Cardiac fibroblast (primary cell): ENCODE data around the gene C6.
"Not testable (repeated sequence)": the region's sequence is repeated elsewhere in the genome, so short reads cannot be mapped to it uniquely, and the experiment has no call there.

Source experiments
- DNase-seq, 2 donors: peaks; one replicate each; pipeline versions ENCODE4 v3.0.0 to v3.0.0-alpha.2; 2010; ENCODE audit warnings: low read depth in 2 of 2
- H3K4me3 ChIP-seq, 2 donors: replicated peaks in 1 of 2; 1 replicate in 1 of 2; 2 replicates in 1 of 2; pipeline ENCODE4 v1.5.1; 2011; ENCODE audit warnings: low read depth in 2 of 2, low read length in 2 of 2, mild to moderate bottlenecking in 2 of 2, moderate library complexity in 1 of 2
- TF ChIP-seq, protein P1 (sequence below): IDR thresholded peaks from one replicate; pipeline ENCODE4 v1.5.1; 2011; ENCODE audit warnings: low read depth, mild to moderate bottlenecking, low read length, inconsistent platforms

Gene C6

DNA sequence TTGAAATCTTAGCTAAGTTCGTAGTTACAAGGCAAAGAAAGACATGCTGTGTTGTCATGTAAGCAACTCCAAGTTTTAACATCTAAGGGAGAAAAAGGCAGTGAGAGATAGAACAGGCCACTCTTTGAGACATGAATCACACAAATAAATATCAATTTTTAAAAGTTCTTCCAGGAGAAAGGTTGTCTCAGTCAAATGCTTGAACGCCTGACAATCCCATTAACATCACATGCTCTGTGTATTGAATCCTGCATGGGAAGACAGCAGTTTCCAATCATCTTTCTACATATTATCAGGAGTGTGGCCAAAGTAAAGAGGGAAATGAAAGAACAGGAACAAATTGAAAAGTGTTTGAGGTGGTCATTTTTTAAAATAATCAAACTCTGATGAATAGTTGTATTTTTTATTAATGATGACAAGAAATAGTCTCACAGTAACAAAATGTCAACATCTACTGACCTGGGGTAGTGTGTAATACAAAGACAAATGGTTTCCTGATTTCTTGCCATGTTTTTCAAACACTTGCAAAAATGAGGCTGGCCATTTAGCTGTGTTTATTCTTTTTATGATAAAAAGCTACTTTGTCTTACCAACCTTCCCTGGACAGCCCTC, 6.4 kb upstream of the C6 start:
- TF ChIP-seq, protein P1, sequence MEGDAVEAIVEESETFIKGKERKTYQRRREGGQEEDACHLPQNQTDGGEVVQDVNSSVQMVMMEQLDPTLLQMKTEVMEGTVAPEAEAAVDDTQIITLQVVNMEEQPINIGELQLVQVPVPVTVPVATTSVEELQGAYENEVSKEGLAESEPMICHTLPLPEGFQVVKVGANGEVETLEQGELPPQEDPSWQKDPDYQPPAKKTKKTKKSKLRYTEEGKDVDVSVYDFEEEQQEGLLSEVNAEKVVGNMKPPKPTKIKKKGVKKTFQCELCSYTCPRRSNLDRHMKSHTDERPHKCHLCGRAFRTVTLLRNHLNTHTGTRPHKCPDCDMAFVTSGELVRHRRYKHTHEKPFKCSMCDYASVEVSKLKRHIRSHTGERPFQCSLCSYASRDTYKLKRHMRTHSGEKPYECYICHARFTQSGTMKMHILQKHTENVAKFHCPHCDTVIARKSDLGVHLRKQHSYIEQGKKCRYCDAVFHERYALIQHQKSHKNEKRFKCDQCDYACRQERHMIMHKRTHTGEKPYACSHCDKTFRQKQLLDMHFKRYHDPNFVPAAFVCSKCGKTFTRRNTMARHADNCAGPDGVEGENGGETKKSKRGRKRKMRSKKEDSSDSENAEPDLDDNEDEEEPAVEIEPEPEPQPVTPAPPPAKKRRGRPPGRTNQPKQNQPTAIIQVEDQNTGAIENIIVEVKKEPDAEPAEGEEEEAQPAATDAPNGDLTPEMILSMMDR: no peak
- no peak for DNase-seq
- no peak overlapping the region for H3K4me3 ChIP-seq

DNA sequence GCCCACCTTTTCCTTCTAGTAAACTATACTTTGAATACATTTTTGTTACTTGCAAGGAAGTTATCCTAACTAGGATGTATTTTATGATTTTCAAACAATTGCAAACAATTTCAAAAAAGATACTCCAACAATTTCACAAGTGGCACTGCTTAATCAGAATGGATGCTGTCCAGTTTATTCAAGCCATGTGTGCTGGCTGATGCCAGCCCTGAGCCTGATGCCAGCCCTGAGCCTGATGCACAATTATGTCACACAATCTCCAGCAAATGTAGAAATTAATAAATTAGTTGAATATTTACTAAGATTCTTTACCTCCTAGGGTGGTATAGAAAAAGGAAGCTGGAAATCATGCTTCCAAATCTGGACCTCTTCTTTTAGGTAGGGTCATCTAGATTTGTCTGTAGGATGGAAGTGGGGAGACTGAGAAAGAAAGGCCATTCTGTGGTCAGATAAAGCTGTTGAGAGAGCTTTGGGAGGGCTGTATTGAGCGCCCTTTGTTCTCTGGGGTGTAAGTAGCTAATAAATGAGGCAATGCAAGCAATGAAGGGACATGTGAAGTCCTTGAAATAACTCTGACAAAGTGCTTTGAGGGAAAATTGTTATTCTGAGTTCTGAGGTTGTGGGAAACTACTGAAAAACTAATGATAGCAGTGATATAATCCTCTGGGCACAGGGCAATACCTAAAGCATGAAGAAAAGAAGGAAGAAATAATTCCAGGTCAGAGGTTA, 5.8 kb upstream of the C6 start:
- TF ChIP-seq, protein P1: no peak
- H3K4me3 ChIP-seq: no peak overlapping the region
- DNase-seq: no peak

DNA sequence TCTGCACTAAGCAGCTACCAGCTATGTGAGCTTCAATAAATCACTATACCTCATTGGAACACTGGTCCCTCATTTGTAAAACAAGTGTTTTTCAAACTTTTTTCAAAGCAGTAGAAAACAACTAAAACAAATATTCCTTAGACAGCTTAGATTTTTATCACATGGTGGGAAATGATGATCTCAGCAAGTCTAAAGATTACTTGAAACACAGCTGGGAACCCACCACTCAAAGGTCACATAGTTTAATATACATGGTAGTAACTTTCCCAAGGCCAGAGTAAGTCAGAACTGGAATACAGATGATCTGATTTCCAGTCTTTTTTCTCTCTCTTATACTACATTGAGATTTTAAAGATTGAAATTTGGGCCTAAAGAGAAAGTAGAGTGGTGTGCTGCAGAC, 850 bp upstream of the C6 start:
- TF ChIP-seq, protein P1: no peak
- H3K4me3 ChIP-seq: no peak overlapping the region
- DNase-seq: no peak

DNA sequence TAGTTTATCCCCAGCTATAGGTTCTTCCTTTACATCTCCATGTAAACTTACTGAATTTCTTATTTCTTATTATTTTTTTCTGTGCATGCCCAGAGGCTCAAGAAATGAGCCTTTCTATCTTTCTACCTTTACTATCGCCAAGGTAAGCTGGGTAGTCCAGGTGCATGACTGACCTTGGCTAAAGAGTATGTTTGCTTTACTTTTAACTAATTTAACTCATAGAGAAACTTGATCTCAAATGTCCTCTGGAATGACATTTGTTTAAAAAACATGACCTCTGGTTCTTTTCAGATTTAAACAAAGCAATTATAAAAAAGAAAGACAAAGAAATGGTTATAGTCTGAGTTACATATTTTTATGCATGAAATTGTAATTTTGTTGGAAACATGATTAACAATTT, 397 bp downstream of the C6 start:
- no peak for DNase-seq
- no peak overlapping the region for H3K4me3 ChIP-seq
- TF ChIP-seq, protein P1: no peak

DNA sequence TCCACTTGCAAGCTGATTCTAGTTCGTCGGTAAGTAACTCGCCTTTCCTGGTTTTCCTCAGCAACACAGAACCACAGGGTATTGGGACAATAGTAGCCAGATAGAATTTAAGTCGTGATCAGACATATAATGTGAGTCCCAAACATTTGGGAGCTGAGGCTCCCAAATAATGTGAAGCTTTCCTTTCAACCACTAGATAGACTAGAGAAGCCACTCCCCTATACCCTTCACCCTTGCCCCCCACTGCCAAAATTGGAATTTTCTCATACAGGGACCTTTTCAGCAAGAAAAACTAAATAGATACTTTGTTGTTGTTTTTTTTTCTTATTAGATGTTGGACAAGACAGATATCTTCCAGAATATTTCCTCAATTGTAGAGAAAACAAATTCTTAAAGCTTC, 1.9 kb downstream of the C6 start:
- DNase-seq: no peak
- no peak overlapping the region for H3K4me3 ChIP-seq
- TF ChIP-seq, protein P1: no peak

DNA sequence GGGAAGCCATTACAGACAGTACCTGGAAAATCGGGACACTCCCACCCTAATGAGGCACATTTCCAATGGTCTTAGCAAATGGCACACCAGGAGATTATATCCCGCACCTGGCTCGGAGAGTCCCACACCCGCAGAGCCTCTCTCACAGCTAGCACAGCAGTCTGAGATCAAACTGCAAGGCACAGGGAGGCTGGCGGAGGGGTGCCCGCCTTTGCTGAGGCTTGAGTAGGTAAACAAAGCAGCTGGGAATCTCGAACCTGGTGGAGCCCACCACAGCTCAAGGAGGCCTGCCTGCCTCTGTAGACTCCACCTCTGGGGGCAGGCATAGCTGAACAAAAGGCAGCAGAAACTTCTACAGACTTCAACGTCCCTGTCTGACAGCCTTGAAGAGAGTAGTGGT, 7.9 kb downstream of the C6 start:
- not testable (repeated sequence) for H3K4me3 ChIP-seq, DNase-seq

DNA sequence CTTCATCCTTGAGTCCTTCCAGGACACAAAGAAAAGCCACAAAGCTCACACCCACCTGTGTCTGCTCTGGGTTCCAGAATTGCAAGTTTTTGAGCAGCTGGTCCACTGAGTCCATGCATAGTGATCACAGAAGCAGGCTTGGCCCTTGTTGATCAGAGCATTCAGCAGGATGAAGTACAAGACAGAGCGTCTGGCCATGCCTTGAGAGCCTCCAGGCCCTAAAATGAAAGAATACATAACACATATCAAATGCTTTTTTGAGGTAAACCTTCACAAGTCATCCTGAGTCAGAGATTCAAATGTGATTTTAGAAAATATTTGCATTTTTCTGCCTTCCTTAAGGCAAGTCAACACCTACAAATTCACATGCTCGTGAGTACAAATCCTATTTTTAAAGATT, 10.3 kb downstream of the C6 start:
- DNase-seq: no peak
- H3K4me3 ChIP-seq: no peak overlapping the region
- TF ChIP-seq, protein P1: no peak
